ENCODE measurements around the gene DCLK2.
A peak's percentile ranks its signal among the peaks of the same experiment; 100 is the strongest.

DCLK2 gene

GRCh38 chr4:150248181-150248580, 169.9 kb downstream of the DCLK2 start:
- Histone ChIP-seq H3K4me1 (ENCODE audit: control insufficient read depth, insufficient read depth, low read depth, low read length) (peaks cover 11% of the 10 kb centered on the region), H3K4me3 (ENCODE audit: insufficient read depth in 1 of 2, low read depth in 1 of 2, low read length in 2 of 2) (no peak overlapping the region), H3K36me3 (ENCODE audit: control insufficient read depth in 1 of 2, insufficient read depth in 2 of 2, low read depth in 1 of 2, low read length in 2 of 2) (peaks cover 0 to 21% of the 10 kb centered on the region in 2 experiments), H4K91ac (ENCODE audit: low read length) (no peak overlapping the region), H3K9ac (ENCODE audit: low read length) (no peak overlapping the region), H3K27ac (ENCODE audit: low read length, poor library complexity, severe bottlenecking) (no peak overlapping the region), H2AK5ac (ENCODE audit: low read length, severe bottlenecking) (no peak overlapping the region), H4K8ac (ENCODE audit: low read length) (no peak overlapping the region), H3K4me2 (ENCODE audit: low read length, poor library complexity, severe bottlenecking) (no peak overlapping the region), H3K79me1 (replicated peaks; ENCODE audit: low read length, poor library complexity, severe bottlenecking) (peaks cover 3% of the 10 kb centered on the region), H2BK12ac (ENCODE audit: low read length in 2 of 2) (no peak overlapping the region), H2AFZ (ENCODE audit: low read depth, low read length) (no peak overlapping the region), H3K14ac (ENCODE audit: low read length in 2 of 2) (no peak overlapping the region), H3K27me3 (ENCODE audit: control insufficient read depth in 1 of 2, insufficient read depth in 1 of 2, low read length in 2 of 2) (no peaks in the 10 kb centered on the region), H3K18ac (ENCODE audit: low read depth in 1 of 2, low read length in 2 of 2) (no peak overlapping the region), H3K23ac (ENCODE audit: low read length in 2 of 2) (no peak overlapping the region), H3K4ac (ENCODE audit: low read depth in 1 of 2, low read length in 2 of 2) (no peak overlapping the region), H2BK15ac (ENCODE audit: low read depth, poor library complexity, severe bottlenecking) (no peak overlapping the region), H2BK120ac (ENCODE audit: low read depth, low read length) (no peak overlapping the region), H2BK5ac (ENCODE audit: low read depth, low read length, poor library complexity, severe bottlenecking) (no peak overlapping the region), H3K9me3 (ENCODE audit: control insufficient read depth, low read length) (no peaks in the 10 kb centered on the region)
- DNase-seq: peak; percentile 33
- 59% methylated on average over 4 of the region's 4 CpGs for WGBS

GRCh38 chr4:150250293-150250997, 172.2 kb downstream of the DCLK2 start:
- no peak overlapping the region for H2AK5ac ChIP-seq (ENCODE audit: low read length, severe bottlenecking)

GRCh38 chr4:150250998-150251651, 172.9 kb downstream of the DCLK2 start:
- Histone ChIP-seq H3K27ac (ENCODE audit: low read length, poor library complexity, severe bottlenecking) (no peak overlapping the region), H3K4ac (ENCODE audit: low read depth in 1 of 2, low read length in 2 of 2) (no peak overlapping the region), H2BK120ac (ENCODE audit: low read depth, low read length) (no peak overlapping the region), H3K36me3 (ENCODE audit: control insufficient read depth in 1 of 2, insufficient read depth in 2 of 2, low read depth in 1 of 2, low read length in 2 of 2) (peaks cover 0 to 41% of the 10 kb centered on the region in 2 experiments), H3K18ac (ENCODE audit: low read depth in 1 of 2, low read length in 2 of 2) (no peak overlapping the region), H3K9ac (ENCODE audit: low read length) (no peak overlapping the region), H2AFZ (ENCODE audit: low read depth, low read length) (no peak overlapping the region), H3K79me1 (replicated peaks; ENCODE audit: low read length, poor library complexity, severe bottlenecking) (peaks cover 3% of the 10 kb centered on the region), H3K14ac (ENCODE audit: low read length in 2 of 2) (no peak overlapping the region), H3K4me3 (ENCODE audit: insufficient read depth in 1 of 2, low read depth in 1 of 2, low read length in 2 of 2) (no peak overlapping the region), H4K8ac (ENCODE audit: low read length) (no peak overlapping the region), H3K9me3 (ENCODE audit: control insufficient read depth, low read length) (no peaks in the 10 kb centered on the region), H3K4me1 (ENCODE audit: control insufficient read depth, insufficient read depth, low read depth, low read length) (peaks cover 12% of the 10 kb centered on the region), H3K27me3 (ENCODE audit: control insufficient read depth in 1 of 2, insufficient read depth in 1 of 2, low read length in 2 of 2) (no peaks in the 10 kb centered on the region), H2BK5ac (ENCODE audit: low read depth, low read length, poor library complexity, severe bottlenecking) (no peak overlapping the region), H4K91ac (ENCODE audit: low read length) (no peak overlapping the region), H2BK15ac (ENCODE audit: low read depth, poor library complexity, severe bottlenecking) (no peak overlapping the region), H2AK5ac (ENCODE audit: low read length, severe bottlenecking) (no peak overlapping the region), H2BK12ac (ENCODE audit: low read length in 2 of 2) (no peak overlapping the region), H3K23ac (ENCODE audit: low read length in 2 of 2) (no peak overlapping the region), H3K4me2 (ENCODE audit: low read length, poor library complexity, severe bottlenecking) (no peak overlapping the region)
- WGBS: 94% methylated on average over 3 of the region's 4 CpGs
- DNase-seq: no peak

More at GRCh38 chr4:150250293-150250997, 172.2 kb downstream of the DCLK2 start:
- peak overlapping the region in 1 of 2 experiments; percentile 29 for H2BK12ac ChIP-seq (ENCODE audit: low read length in 2 of 2)
- no peak overlapping the region for H3K4ac ChIP-seq (ENCODE audit: low read depth in 1 of 2, low read length in 2 of 2)
- no peak overlapping the region for H2AFZ ChIP-seq (ENCODE audit: low read depth, low read length)
- peaks cover 0 to 35% of the 10 kb centered on the region in 2 experiments for H3K36me3 ChIP-seq (ENCODE audit: control insufficient read depth in 1 of 2, insufficient read depth in 2 of 2, low read depth in 1 of 2, low read length in 2 of 2)
- H3K79me1 ChIP-seq (replicated peaks; ENCODE audit: low read length, poor library complexity, severe bottlenecking): peaks cover 3% of the 10 kb centered on the region
- H3K18ac ChIP-seq (ENCODE audit: low read depth in 1 of 2, low read length in 2 of 2): no peak overlapping the region
- DNase-seq: no peak
- no peak overlapping the region for H3K23ac ChIP-seq (ENCODE audit: low read length in 2 of 2)
- H3K9ac ChIP-seq (ENCODE audit: low read length): no peak overlapping the region
- H4K8ac ChIP-seq (ENCODE audit: low read length): no peak overlapping the region
- H2BK120ac ChIP-seq (ENCODE audit: low read depth, low read length): no peak overlapping the region
- no peak overlapping the region for H3K4me3 ChIP-seq (ENCODE audit: insufficient read depth in 1 of 2, low read depth in 1 of 2, low read length in 2 of 2)
- H3K27me3 ChIP-seq (ENCODE audit: control insufficient read depth in 1 of 2, insufficient read depth in 1 of 2, low read length in 2 of 2): no peaks in the 10 kb centered on the region
- H2BK5ac ChIP-seq (ENCODE audit: low read depth, low read length, poor library complexity, severe bottlenecking): no peak overlapping the region
- H3K27ac ChIP-seq (ENCODE audit: low read length, poor library complexity, severe bottlenecking): no peak overlapping the region
- no peak overlapping the region for H2BK15ac ChIP-seq (ENCODE audit: low read depth, poor library complexity, severe bottlenecking)
- H3K14ac ChIP-seq (ENCODE audit: low read length in 2 of 2): no peak overlapping the region
- no peaks in the 10 kb centered on the region for H3K9me3 ChIP-seq (ENCODE audit: control insufficient read depth, low read length)
- peaks cover 8% of the 10 kb centered on the region for H3K4me1 ChIP-seq (ENCODE audit: control insufficient read depth, insufficient read depth, low read depth, low read length)
- peak overlapping the region; percentile 23 for H4K91ac ChIP-seq (ENCODE audit: low read length)
- 95% methylated on average over 8 of the region's 9 CpGs for whole genome bisulfite sequencing
- no peak overlapping the region for H3K4me2 ChIP-seq (ENCODE audit: low read length, poor library complexity, severe bottlenecking)

GRCh38 chr4:150251752-150252190, 173.5 kb downstream of the DCLK2 start:
- DNase-seq: no peak
- no peak overlapping the region for H3K9ac ChIP-seq (ENCODE audit: low read length)
- no peaks in the 10 kb centered on the region for H3K79me1 ChIP-seq (replicated peaks; ENCODE audit: low read length, poor library complexity, severe bottlenecking)
- H3K4ac ChIP-seq (ENCODE audit: low read depth in 1 of 2, low read length in 2 of 2): no peak overlapping the region
- no peak overlapping the region for H2AFZ ChIP-seq (ENCODE audit: low read depth, low read length)
- no peak overlapping the region for H2BK15ac ChIP-seq (ENCODE audit: low read depth, poor library complexity, severe bottlenecking)
- H4K8ac ChIP-seq (ENCODE audit: low read length): no peak overlapping the region
- no peak overlapping the region for H3K18ac ChIP-seq (ENCODE audit: low read depth in 1 of 2, low read length in 2 of 2)
- peaks cover 0 to 41% of the 10 kb centered on the region in 2 experiments for H3K36me3 ChIP-seq (ENCODE audit: control insufficient read depth in 1 of 2, insufficient read depth in 2 of 2, low read depth in 1 of 2, low read length in 2 of 2)
- peaks cover 8% of the 10 kb centered on the region for H3K4me1 ChIP-seq (ENCODE audit: control insufficient read depth, insufficient read depth, low read depth, low read length)
- no peak overlapping the region for H3K4me3 ChIP-seq (ENCODE audit: insufficient read depth in 1 of 2, low read depth in 1 of 2, low read length in 2 of 2)
- no peak overlapping the region for H3K4me2 ChIP-seq (ENCODE audit: low read length, poor library complexity, severe bottlenecking)
- H3K27ac ChIP-seq (ENCODE audit: low read length, poor library complexity, severe bottlenecking): no peak overlapping the region
- H2BK5ac ChIP-seq (ENCODE audit: low read depth, low read length, poor library complexity, severe bottlenecking): no peak overlapping the region
- no peaks in the 10 kb centered on the region for H3K27me3 ChIP-seq (ENCODE audit: control insufficient read depth in 1 of 2, insufficient read depth in 1 of 2, low read length in 2 of 2)
- H3K23ac ChIP-seq (ENCODE audit: low read length in 2 of 2): no peak overlapping the region
- no peak overlapping the region for H4K91ac ChIP-seq (ENCODE audit: low read length)
- 65% methylated on average over 7 of the region's 7 CpGs for WGBS
- no peak overlapping the region for H2BK12ac ChIP-seq (ENCODE audit: low read length in 2 of 2)
- no peak overlapping the region for H2AK5ac ChIP-seq (ENCODE audit: low read length, severe bottlenecking)
- no peaks in the 10 kb centered on the region for H3K9me3 ChIP-seq (ENCODE audit: control insufficient read depth, low read length)
- H2BK120ac ChIP-seq (ENCODE audit: low read depth, low read length): no peak overlapping the region
- H3K14ac ChIP-seq (ENCODE audit: low read length in 2 of 2): no peak overlapping the region
